GM19099 (cell line): ENCODE data around the gene ECHDC3.

Experiments
- POLR2A ChIP-seq: IDR thresholded peaks from 3 replicates; pipeline ENCODE4 v1.6.1; 2011; ENCODE audit warnings: low read depth; ENCODE audit not compliant: insufficient read length; ENCODE audit errors: extremely low read depth

Gene ECHDC3

GRCh38 chr10:11707624-11708350 lies 34.4 kb upstream of the ECHDC3 start:
- no peak for TF ChIP-seq POLR2A

- no peak for TF ChIP-seq POLR2A
Observed at GRCh38 chr10:11712744-11713143, 29.4 kb upstream of the ECHDC3 start.

GRCh38 chr10:11713186-11713743 lies 28.9 kb upstream of the ECHDC3 start:
- TF ChIP-seq POLR2A: no peak

GRCh38 chr10:11713963-11714362 lies 28.2 kb upstream of the ECHDC3 start:
- TF ChIP-seq POLR2A: no peak

GRCh38 chr10:11714750-11715365 lies 27.3 kb upstream of the ECHDC3 start:
- TF ChIP-seq POLR2A: no peak

- no peak for TF ChIP-seq POLR2A
Observed at GRCh38 chr10:11715815-11716494, 26.2 kb upstream of the ECHDC3 start.

GRCh38 chr10:11716686-11717085 lies 25.5 kb upstream of the ECHDC3 start:
- TF ChIP-seq POLR2A: no peak

- no peak for TF ChIP-seq POLR2A
Observed at GRCh38 chr10:11719496-11720259, 22.5 kb upstream of the ECHDC3 start.

GRCh38 chr10:11720260-11720741 lies 21.9 kb upstream of the ECHDC3 start:
- no peak for TF ChIP-seq POLR2A

GRCh38 chr10:11721806-11722205 lies 20.4 kb upstream of the ECHDC3 start:
- TF ChIP-seq POLR2A: no peak

- no peak for TF ChIP-seq POLR2A
Observed at GRCh38 chr10:11723359-11723758, 18.8 kb upstream of the ECHDC3 start.

- no peak for TF ChIP-seq POLR2A
Observed at GRCh38 chr10:11724938-11725776, 17.0 kb upstream of the ECHDC3 start.

- no peak for TF ChIP-seq POLR2A
Observed at GRCh38 chr10:11725912-11726311, 16.3 kb upstream of the ECHDC3 start.

GRCh38 chr10:11727563-11727962 lies 14.6 kb upstream of the ECHDC3 start:
- TF ChIP-seq POLR2A: no peak
